SK-N-MC (cell line): ENCODE data around the gene ATXN7L1.

Experiments used
- EZH2 ChIP-seq: fragments of 200-600 bp; sonication (generic); IDR thresholded peaks from one replicate; pipeline ENCODE4 v1.6.1; 2017; ENCODE audit warnings: antibody characterized with exemption
- FOXP2 ChIP-seq: optimal IDR thresholded peaks from 2 replicates; pipeline ENCODE3; 2011; ENCODE audit warnings: mild to moderate bottlenecking, moderate library complexity; ENCODE audit not compliant: insufficient read depth; ENCODE audit errors: extremely low read length, control extremely low read depth
- POLR2AphosphoS5 ChIP-seq: IDR thresholded peaks from 2 replicates; pipeline ENCODE4 v1.6.1; 2012; ENCODE audit warnings: mild to moderate bottlenecking, low read depth, low read length, borderline replicate concordance

- TF ChIP-seq POLR2AphosphoS5 (no peak), EZH2 (no peak), FOXP2 (no peak)
Measured at GRCh38 chr7:105610165-105610930, 266.1 kb downstream of the ATXN7L1 start.
